Neural cell (in vitro differentiated cells): ENCODE results near the gene KRTAP10-9. TPM values are rescaled to one million over a fixed set of nuclear protein-coding genes. Genes with fewer than 3 reads are reported as not detected.

Source experiments
- H2AFZ ChIP-seq: fragments of 200-600, 300-800 bp; sonication (generic), shearing (Covaris generic); 2 replicates; pipeline ENCODE4 v1.6.0; 2014; ENCODE audit warnings: low read depth, mild to moderate bottlenecking, antibody characterized with exemption, low read length, moderate library complexity
- H3F3A ChIP-seq: fragments of 200-600 bp; shearing (Covaris generic); 2 replicates; pipeline ENCODE4 v1.6.1; 2016; ENCODE audit warnings: mild to moderate bottlenecking, moderate library complexity, mixed read lengths, antibody characterized with exemption, low read length; ENCODE audit not compliant: insufficient read depth, poor library complexity, severe bottlenecking
- H3K27ac ChIP-seq: fragments of 200-600, 300-800 bp; sonication (generic), shearing (Covaris generic); 2 replicates; pipeline ENCODE4 v1.5.1; 2014; ENCODE audit warnings: mild to moderate bottlenecking, low read length, moderate library complexity
- H3K27me3 ChIP-seq: fragments of 300-800, 200-600 bp; sonication (generic), shearing (Covaris generic); 2 replicates; pipeline ENCODE4 v1.6.0; 2014; ENCODE audit warnings: mild to moderate bottlenecking, low read depth, low read length, moderate library complexity; ENCODE audit not compliant: insufficient read depth
- H3K36me3 ChIP-seq: fragments of 300-800, 200-600 bp; sonication (generic), shearing (Covaris generic); 2 replicates; pipeline ENCODE4 v1.5.1; 2014; ENCODE audit warnings: mild to moderate bottlenecking, antibody characterized with exemption, low read length, moderate library complexity; ENCODE audit not compliant: insufficient read depth
- H3K4me2 ChIP-seq: fragments of 300-800, 200-600 bp; sonication (generic), shearing (Covaris generic); 2 replicates; pipeline ENCODE4 v1.6.0; 2014; ENCODE audit warnings: mild to moderate bottlenecking, low read length
- H3K4me3 ChIP-seq: fragments of 300-800, 200-600 bp; sonication (generic), shearing (Covaris generic); 2 replicates; pipeline ENCODE4 v1.5.1; 2014; ENCODE audit warnings: mild to moderate bottlenecking, low read length, moderate library complexity
- H3K79me2 ChIP-seq: fragments of 200-600 bp; shearing (Covaris generic); replicated peaks from 2 replicates; pipeline ENCODE4 v1.6.0; 2014; ENCODE audit warnings: mild to moderate bottlenecking, low read length, moderate library complexity; ENCODE audit not compliant: insufficient read depth
- H3K9ac ChIP-seq: fragments of 300-800, 200-600 bp; sonication (generic), shearing (Covaris generic); 2 replicates; pipeline ENCODE4 v1.6.1; 2016; ENCODE audit warnings: mild to moderate bottlenecking, low read length, mixed read lengths
- H3K9me2 ChIP-seq: fragments of 200-600 bp; shearing (Covaris generic); 2 replicates; pipeline ENCODE4 v1.6.1; 2016; ENCODE audit warnings: mild to moderate bottlenecking, low read length, mixed read lengths; ENCODE audit not compliant: insufficient read depth
- H3K9me3 ChIP-seq: fragments of 200-600, 300-800 bp; sonication (generic), shearing (Covaris generic); 2 replicates; pipeline ENCODE4 v1.6.1; 2016; ENCODE audit warnings: mild to moderate bottlenecking, mixed run types, low read length, moderate library complexity, mixed read lengths
- H4K20me1 ChIP-seq: fragments of 200-600 bp; shearing (Covaris generic); 2 replicates; pipeline ENCODE4 v1.6.1; 2016; ENCODE audit warnings: mild to moderate bottlenecking, mixed run types; ENCODE audit not compliant: insufficient read depth
- CTCF ChIP-seq: fragments of 450-650 bp; IDR thresholded peaks from 2 replicates; pipeline ENCODE4 v1.5.1; 2014; ENCODE audit warnings: antibody characterized with exemption, mild to moderate bottlenecking, moderate library complexity; ENCODE audit not compliant: poor library complexity, severe bottlenecking
- EP300 ChIP-seq: fragments of 450-650 bp; conservative IDR thresholded peaks from 2 replicates; pipeline ENCODE4 v1.6.1; 2014; ENCODE audit warnings: antibody characterized with exemption, mild to moderate bottlenecking, moderate library complexity; ENCODE audit not compliant: poor library complexity, severe bottlenecking
- EZH2 ChIP-seq: fragments of 200-600, 300-800 bp; shearing (Covaris generic), sonication (generic); IDR thresholded peaks from 2 replicates; pipeline ENCODE4 v1.6.1; 2014; ENCODE audit warnings: antibody characterized with exemption, low read length, borderline replicate concordance, mild to moderate bottlenecking; ENCODE audit not compliant: insufficient read depth, poor library complexity, severe bottlenecking
- MXI1 ChIP-seq: fragments of 450-650 bp; conservative IDR thresholded peaks from 2 replicates; pipeline ENCODE4 v1.6.1; 2014; ENCODE audit warnings: antibody characterized with exemption, mild to moderate bottlenecking; ENCODE audit not compliant: poor library complexity, severe bottlenecking
- POLR2AphosphoS5 ChIP-seq: IDR thresholded peaks from 2 replicates; pipeline ENCODE4 v1.6.1; 2012
- RAD21 ChIP-seq: fragments of 450-650 bp; conservative IDR thresholded peaks from 2 replicates; pipeline ENCODE4 v1.6.1; 2014; ENCODE audit warnings: antibody characterized with exemption, mild to moderate bottlenecking, moderate library complexity
- REST ChIP-seq: IDR thresholded peaks from 2 replicates; pipeline ENCODE4 v1.6.1; 2012; ENCODE audit warnings: borderline replicate concordance
- SMC3 ChIP-seq: fragments of 450-650 bp; conservative IDR thresholded peaks from 2 replicates; pipeline ENCODE4 v1.6.1; 2014; ENCODE audit warnings: antibody characterized with exemption, mild to moderate bottlenecking, moderate library complexity; ENCODE audit not compliant: poor library complexity
- TAF1 ChIP-seq: IDR thresholded peaks from 2 replicates; pipeline ENCODE4 v1.6.1; 2012; ENCODE audit warnings: low read depth
- polyA plus RNA-seq: library from polyadenylated mRNA; depleted of rRNA; stranded (reverse); fragments of >200 nt; gene quantifications from 2 replicates; pipeline ENCODE4 v1.2.3, GENCODE V29; 2014

Gene KRTAP10-9
- polyA plus RNA-seq, 1 donor from 2014 or later: not detected

DNA sequence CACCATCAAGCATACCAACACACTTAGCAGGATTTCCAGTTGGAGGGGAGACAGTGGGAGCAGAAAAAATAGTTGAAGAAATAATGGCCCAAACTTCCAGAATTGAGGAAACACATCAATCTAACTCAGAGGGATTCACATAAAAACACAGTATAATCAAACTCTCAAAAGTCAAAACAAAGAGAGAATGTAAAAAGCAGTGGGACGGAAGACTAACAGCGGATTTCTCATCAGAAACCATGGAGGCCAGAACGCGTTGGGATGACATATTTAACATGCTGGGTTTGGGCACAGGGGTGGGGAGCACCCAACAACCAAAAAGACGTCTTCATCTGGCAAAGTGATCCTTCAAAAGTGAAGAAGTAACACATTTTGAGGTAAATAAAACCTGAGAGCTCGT lies 7.0 kb upstream of the KRTAP10-9 start:
- Histone ChIP-seq H3K4me2 (no peak overlapping the region), H3F3A (no peaks in the 10 kb centered on the region), H2AFZ (no peak overlapping the region), H3K36me3 (no peaks in the 10 kb centered on the region), H3K4me3 (no peak overlapping the region), H3K27ac (no peak overlapping the region), H3K9ac (no peak overlapping the region), H3K27me3 (no peaks in the 10 kb centered on the region), H4K20me1 (no peaks in the 10 kb centered on the region), H3K79me2 (no peaks in the 10 kb centered on the region), H3K9me3 (peaks cover 6% of the 10 kb centered on the region), H3K9me2 (no peaks in the 10 kb centered on the region)
- no peak for TF ChIP-seq EP300
- no peak for TF ChIP-seq SMC3
- TF ChIP-seq CTCF: no peak
- TF ChIP-seq REST: no peak
- TF ChIP-seq POLR2AphosphoS5: no peak
- no peak for TF ChIP-seq MXI1
- no peak for TF ChIP-seq RAD21
- no peak for TF ChIP-seq EZH2
- TF ChIP-seq TAF1: no peak

- peaks cover 6% of the 10 kb centered on the region for H3K9me3 ChIP-seq
- H3F3A ChIP-seq: no peaks in the 10 kb centered on the region
- H3K9me2 ChIP-seq: no peaks in the 10 kb centered on the region
- H3K27me3 ChIP-seq: no peaks in the 10 kb centered on the region
- H3K27ac ChIP-seq: no peak overlapping the region
- no peaks in the 10 kb centered on the region for H3K36me3 ChIP-seq
- H4K20me1 ChIP-seq: no peaks in the 10 kb centered on the region
- H3K4me3 ChIP-seq: no peak overlapping the region
- H3K4me2 ChIP-seq: no peak overlapping the region
- no peak overlapping the region for H2AFZ ChIP-seq
- no peaks in the 10 kb centered on the region for H3K79me2 ChIP-seq
- TF ChIP-seq RAD21 (no peak), TAF1 (no peak), POLR2AphosphoS5 (no peak), SMC3 (no peak), EZH2 (no peak), CTCF (no peak), MXI1 (no peak), REST (no peak), EP300 (no peak)
- H3K9ac ChIP-seq: no peak overlapping the region
Observed at GRCh38 chr21:44623575-44623974, 3.3 kb upstream of the KRTAP10-9 start.
